Cardiac fibroblast (primary cell): ENCODE data around the gene TECPR2.
"Not testable (repeated sequence)": the region's sequence is repeated elsewhere in the genome, so short reads cannot be mapped to it uniquely, and the experiment has no call there.

Experiments
- DNase-seq, 2 donors: peaks; one replicate each; pipeline versions ENCODE4 v3.0.0 to v3.0.0-alpha.2; 2010; ENCODE audit warnings: low read depth in 2 of 2
- H3K4me3 ChIP-seq, 2 donors: replicated peaks in 1 of 2; 1 replicate in 1 of 2; 2 replicates in 1 of 2; pipeline ENCODE4 v1.5.1; 2011; ENCODE audit warnings: low read depth in 2 of 2, low read length in 2 of 2, mild to moderate bottlenecking in 2 of 2, moderate library complexity in 1 of 2
- TF ChIP-seq, protein P1 (sequence below): IDR thresholded peaks from one replicate; pipeline ENCODE4 v1.5.1; 2011; ENCODE audit warnings: low read depth, mild to moderate bottlenecking, low read length, inconsistent platforms

TECPR2 gene

DNA sequence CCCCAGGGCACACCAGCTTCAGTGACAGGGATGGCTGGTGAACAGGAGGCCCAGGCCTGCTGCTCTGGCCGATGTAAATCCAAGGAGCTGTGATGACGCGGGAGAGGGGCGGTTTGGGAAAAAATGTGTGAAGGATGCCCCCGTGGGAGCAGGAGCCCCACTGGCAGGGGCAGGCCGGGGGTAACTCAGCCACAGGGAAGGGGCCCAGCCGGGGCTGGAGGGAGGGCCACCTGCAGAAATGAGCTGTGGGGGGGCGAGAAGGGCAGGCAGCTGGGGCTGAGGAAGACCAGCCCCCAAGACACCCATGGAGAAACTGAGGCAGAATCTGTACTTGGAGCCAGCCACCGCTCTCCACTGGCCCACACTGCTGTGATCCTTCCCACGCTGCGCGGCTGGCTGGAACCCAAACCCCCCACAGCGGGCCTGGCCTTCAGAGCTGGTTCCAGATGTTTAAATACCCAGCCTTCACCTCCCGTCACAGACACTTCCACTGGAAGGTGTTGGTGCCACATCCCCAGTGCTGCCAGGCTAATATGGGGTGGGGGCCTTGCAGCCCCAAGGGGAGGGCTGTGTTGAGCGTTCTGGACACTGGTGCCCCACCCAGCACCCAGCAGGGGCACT, 175.3 kb downstream of the TECPR2 start:
- TF ChIP-seq, protein P1, sequence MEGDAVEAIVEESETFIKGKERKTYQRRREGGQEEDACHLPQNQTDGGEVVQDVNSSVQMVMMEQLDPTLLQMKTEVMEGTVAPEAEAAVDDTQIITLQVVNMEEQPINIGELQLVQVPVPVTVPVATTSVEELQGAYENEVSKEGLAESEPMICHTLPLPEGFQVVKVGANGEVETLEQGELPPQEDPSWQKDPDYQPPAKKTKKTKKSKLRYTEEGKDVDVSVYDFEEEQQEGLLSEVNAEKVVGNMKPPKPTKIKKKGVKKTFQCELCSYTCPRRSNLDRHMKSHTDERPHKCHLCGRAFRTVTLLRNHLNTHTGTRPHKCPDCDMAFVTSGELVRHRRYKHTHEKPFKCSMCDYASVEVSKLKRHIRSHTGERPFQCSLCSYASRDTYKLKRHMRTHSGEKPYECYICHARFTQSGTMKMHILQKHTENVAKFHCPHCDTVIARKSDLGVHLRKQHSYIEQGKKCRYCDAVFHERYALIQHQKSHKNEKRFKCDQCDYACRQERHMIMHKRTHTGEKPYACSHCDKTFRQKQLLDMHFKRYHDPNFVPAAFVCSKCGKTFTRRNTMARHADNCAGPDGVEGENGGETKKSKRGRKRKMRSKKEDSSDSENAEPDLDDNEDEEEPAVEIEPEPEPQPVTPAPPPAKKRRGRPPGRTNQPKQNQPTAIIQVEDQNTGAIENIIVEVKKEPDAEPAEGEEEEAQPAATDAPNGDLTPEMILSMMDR = no peak
- no peak overlapping the region for H3K4me3 ChIP-seq
- no peak for DNase-seq

DNA sequence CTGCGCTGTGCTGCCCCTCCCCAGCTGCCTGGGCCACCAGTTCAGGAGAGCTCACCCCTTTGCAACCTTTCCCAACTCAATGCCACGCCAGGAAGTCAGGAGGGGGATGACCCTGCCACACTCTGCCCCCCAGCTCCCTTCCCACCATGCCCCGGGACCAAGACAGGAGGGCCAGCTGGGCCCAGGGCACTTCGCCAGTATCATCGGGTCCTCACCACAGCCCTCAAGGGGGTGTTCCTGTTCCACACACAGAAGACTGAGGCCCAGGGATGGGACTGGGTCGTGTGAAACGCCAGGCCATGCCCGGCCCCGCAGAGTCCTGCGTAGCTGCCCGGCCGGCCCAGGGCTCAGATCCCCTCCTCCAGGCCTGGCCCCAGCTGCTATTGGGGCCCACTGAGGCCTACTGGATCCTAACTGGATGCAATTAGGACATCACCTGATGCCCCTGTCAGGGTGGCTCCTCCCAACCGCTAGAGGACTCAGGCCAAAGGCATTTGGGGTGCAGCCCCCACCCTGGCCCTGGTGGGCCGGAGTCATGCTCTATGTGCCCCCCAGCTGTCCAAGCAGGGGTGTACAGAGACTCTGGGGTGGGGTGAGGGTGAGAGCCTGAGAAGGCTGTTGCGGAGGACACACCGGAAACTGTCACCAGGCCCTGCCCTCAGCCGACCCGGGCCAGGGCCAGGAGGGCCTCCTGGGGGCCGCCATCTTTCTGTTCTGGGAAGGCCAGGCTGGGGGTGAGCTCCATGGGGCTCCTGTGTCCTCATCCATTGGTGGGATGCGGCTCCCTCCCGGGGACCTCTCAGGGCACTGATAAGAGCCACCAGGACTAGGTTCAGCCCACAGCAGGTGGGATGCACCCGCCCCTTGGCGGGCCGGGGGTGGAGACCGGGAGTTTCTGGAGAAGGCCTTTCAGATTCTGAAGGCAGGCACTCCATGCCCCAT, 176.1 kb downstream of the TECPR2 start:
- TF ChIP-seq, protein P1 = no peak
- peak in 1 of 2 donors; percentile 33 for DNase-seq
- H3K4me3 ChIP-seq = no peak overlapping the region

DNA sequence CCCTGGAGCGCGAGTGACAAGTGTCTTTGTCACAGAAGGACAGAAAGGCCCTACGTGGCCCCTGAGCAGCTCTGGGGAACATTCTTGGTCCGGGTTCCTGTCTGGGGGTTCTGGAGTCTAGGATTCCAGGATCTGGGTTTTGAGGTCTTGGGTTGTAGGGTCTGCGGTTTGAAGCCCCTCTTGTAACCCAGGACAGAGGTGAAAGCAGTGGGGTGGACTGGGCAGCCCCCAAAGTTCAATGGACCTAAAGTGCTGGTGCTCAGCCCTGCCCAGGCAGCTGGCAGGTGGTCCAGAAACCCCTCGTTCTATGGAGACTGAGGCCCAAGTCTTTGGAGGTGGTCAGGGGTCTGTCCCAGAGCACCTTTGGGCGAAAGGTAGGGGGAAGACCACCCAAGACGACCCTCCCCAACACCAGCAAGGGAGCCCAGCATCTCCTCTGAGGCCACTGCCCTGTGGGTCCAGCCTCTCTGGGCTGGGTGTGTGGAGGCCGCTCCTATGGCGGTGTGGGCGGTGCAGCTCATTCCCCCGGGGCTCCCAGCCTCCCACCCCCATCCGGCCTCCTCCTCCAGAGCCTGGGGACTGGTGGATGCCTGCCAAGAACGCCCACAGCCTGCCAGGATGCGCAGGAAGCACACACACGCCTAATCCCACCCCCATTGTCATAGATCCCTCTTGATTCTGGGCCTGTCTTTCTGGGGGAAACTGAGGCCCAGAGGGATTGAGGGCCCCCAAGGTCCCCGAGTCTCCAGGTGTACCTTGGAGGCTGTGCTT, 177.0 kb downstream of the TECPR2 start:
- no peak overlapping the region for H3K4me3 ChIP-seq
- peak; percentile 68 to 97 for DNase-seq
- TF ChIP-seq, protein P1 = no peak

DNA sequence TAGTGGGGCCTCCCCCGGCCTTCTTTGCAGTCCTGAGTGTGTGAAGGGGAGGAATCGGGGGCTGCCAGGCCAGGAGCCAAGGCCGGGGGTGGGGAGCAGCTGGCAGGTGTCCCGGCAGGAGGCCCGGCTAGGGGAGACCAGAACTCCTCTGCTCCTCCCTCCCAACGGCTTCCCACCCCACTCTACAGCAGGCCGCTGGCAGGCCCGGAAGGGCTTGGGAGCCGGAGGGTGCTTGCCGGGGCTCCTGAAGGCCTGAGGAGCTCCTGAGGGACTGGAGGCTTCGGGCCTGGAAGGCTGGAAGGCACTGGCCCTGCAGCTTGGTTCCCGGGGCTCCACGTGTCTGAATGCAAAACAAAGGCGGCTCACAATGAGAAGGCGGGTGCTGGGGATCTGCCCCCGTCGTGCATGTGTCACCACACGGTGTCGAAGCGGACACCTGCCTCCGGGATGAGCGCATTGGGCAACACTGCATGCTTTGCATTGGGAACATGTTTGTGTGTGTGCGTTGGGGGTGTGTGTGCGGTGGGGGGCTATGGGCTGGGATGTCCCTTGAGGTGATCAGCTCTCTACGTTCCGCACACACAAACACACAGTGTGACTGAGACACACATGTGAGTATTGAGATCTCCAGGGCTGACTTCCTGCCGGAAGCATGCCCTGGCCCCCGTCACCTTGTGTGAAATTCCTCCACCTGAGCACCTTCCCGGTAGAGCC, 177.7 kb downstream of the TECPR2 start:
- TF ChIP-seq, protein P1 = no peak
- peak; percentile 42 to 90 for DNase-seq
- no peak overlapping the region for H3K4me3 ChIP-seq

DNA sequence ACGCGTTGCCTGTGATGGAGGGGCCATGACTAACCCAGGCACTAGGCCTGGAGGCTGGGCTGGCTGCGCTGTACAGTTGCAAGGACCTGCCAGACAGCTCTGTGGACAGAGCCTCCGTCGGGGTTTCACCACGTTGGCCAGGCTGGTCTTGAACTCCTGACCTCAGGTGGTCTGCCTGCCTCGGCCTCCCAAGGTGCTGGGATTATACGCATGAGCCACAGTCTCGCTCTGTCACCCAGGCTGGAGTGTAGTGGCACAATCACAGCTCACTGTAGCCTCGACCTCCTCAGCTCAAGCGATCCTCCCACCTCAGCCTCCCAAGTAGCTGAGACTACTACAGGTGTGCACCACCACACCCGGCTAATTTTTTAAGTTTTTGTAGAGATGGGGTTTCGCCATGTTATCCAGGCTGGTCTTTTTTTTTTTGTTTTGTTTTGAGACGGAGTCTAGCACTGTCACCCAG, 178.3 kb downstream of the TECPR2 start:
- DNase-seq = not testable (repeated sequence)

DNA sequence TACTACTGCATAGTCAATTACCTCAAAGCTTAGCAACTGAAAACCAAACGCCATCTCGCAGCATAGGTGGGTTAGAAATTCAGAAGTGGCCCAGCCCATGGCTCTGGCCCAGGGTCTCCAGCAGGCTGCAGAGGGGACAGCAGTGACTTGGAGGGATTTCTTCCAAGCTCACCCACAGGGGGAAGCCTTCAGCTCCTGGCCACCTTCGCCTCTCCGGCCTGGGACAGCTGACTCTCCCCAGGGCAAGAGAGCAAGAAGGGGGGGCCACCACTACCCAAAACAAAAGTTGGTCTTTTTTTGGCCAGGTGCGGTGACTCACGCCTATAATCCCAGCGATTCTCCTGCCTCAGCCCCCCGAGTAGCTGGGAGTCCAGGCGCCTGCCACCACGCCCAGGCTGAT, 179.0 kb downstream of the TECPR2 start:
- H3K4me3 ChIP-seq = no peak overlapping the region
- TF ChIP-seq, protein P1 = no peak
- no peak for DNase-seq

More for the DNA sequence above, 178.3 kb downstream of the TECPR2 start:
- H3K4me3 ChIP-seq = not testable (repeated sequence)
